Endothelial cell (in vitro differentiated cells): ENCODE results near the gene NCKAP5L. TPM values are rescaled to one million over a fixed set of nuclear protein-coding genes. Genes with fewer than 3 reads are reported as not detected.

Experiments used
- DNase-seq: peaks from one replicate; pipeline ENCODE4 v3.0.0; 2021; ENCODE audit warnings: low spot score
- H3K27ac Mint-ChIP-seq: one replicate; pipeline ENCODE4 v1.8.0; 2021; ENCODE audit warnings: mixed read lengths, inconsistent platforms; ENCODE audit not compliant: unreplicated experiment
- H3K27me3 Mint-ChIP-seq: one replicate; pipeline ENCODE4 v1.8.0; 2021; ENCODE audit warnings: mild to moderate bottlenecking, moderate library complexity, mixed read lengths, inconsistent platforms; ENCODE audit not compliant: unreplicated experiment
- H3K36me3 Mint-ChIP-seq: one replicate; pipeline ENCODE4 v1.8.0; 2021; ENCODE audit warnings: mild to moderate bottlenecking, low read depth, mixed read lengths, inconsistent platforms; ENCODE audit not compliant: unreplicated experiment
- H3K4me1 Mint-ChIP-seq: one replicate; pipeline ENCODE4 v1.8.0; 2021; ENCODE audit warnings: mild to moderate bottlenecking, mixed read lengths, inconsistent platforms; ENCODE audit not compliant: unreplicated experiment
- H3K4me3 Mint-ChIP-seq: one replicate; pipeline ENCODE4 v1.8.0; 2021; ENCODE audit warnings: mild to moderate bottlenecking, mixed read lengths, inconsistent platforms; ENCODE audit not compliant: unreplicated experiment
- H3K9me3 Mint-ChIP-seq: one replicate; pipeline ENCODE4 v1.8.0; 2021; ENCODE audit warnings: mixed read lengths, inconsistent platforms; ENCODE audit not compliant: unreplicated experiment
- total RNA-seq: library from RNA; stranded (reverse); fragmentation: NEBNext Ultra II Directional; extraction: Animal tissue kit (Norgen Biotek cat#: 25700); gene quantifications from one replicate; pipeline ENCODE4 v1.2.1, GENCODE V29; 2021; ENCODE audit not compliant: unreplicated experiment
- TF ChIP-seq, protein P1 (sequence below): fragments of 200-600 bp; sonication (generic); IDR thresholded peaks from one replicate; pipeline ENCODE4 v1.5.0; 2021; ENCODE audit warnings: antibody characterized with exemption; ENCODE audit not compliant: unreplicated experiment

NCKAP5L gene
- total RNA-seq, 1 donor from 2014 or later: 70.9 TPM

DNA sequence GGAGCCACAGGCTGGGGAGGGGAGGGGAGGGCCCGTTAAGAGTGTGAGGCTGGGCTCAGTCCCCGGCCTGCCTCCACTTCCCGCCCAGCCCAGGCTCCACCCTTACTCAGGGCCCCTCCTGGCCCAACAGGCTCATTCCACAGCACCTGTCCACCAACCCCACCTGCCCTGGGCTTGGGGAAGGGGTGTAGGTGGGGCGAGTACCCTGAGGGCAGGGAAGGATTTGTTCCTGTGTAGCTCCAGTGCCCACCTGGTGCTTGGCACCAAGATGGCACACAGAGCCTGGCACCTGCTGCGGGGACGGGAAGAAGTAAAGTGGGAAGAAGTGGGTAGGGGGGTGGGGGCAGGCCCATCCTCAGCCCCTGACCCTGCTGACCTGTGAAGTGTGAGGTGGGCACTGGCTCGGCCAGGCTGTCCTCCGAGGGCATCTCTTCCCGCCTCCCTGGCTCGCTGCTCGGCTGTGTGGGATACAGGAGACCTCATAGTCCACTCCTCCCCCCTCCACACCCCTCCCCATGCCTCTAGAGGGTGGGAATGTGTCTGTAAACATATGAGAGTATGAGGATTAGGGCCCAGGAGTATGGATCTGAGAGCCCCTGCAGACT, 35.1 kb downstream of the NCKAP5L start:
- TF ChIP-seq, protein P1, sequence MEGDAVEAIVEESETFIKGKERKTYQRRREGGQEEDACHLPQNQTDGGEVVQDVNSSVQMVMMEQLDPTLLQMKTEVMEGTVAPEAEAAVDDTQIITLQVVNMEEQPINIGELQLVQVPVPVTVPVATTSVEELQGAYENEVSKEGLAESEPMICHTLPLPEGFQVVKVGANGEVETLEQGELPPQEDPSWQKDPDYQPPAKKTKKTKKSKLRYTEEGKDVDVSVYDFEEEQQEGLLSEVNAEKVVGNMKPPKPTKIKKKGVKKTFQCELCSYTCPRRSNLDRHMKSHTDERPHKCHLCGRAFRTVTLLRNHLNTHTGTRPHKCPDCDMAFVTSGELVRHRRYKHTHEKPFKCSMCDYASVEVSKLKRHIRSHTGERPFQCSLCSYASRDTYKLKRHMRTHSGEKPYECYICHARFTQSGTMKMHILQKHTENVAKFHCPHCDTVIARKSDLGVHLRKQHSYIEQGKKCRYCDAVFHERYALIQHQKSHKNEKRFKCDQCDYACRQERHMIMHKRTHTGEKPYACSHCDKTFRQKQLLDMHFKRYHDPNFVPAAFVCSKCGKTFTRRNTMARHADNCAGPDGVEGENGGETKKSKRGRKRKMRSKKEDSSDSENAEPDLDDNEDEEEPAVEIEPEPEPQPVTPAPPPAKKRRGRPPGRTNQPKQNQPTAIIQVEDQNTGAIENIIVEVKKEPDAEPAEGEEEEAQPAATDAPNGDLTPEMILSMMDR: no peak
- H3K9me3 Mint-ChIP-seq: no peaks in the 10 kb centered on the region
- no peak overlapping the region for H3K27ac Mint-ChIP-seq
- H3K4me3 Mint-ChIP-seq: no peak overlapping the region
- peaks cover 10% of the 10 kb centered on the region for H3K27me3 Mint-ChIP-seq
- peaks cover 22% of the 10 kb centered on the region for H3K36me3 Mint-ChIP-seq
- H3K4me1 Mint-ChIP-seq: peaks cover 15% of the 10 kb centered on the region
- DNase-seq: no peak

DNA sequence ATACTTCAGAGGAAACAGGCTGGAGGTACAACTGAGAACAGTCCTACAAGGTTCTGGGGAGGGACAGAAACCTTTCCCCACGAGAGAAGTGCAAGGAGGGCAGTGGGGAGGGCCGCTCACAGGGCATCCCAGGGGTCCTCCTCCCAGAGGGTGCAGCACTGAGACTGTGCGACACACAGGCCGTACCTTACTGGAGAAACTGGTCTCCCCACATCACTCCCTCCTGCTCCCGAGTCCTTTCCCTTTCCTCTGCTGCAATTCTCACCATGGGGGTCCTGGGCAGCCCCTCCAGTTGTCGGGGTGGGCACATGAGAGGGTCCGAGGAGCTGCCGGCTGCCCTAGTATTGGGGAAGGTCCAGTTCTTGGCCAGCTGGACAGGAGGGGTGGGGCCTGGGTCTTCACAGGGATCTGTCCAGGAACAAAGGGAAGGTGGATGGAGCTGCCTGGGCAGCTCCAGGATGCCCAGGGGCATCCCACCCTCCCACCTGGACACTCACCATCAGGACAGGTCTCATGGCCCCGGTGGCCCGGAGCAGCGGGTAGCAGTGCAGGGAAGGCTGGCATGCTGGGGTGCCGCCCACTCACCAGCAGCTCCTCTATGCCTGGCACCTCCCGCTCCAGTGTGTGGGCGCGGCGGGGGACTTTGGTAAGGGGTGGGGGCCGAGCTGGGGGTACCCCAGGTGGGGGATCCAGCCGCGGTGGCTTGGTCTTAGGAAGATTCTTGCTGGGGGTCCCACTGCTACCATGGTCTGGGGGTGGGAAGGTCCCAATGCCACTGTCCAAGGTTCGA, 35.8 kb downstream of the NCKAP5L start:
- no peaks in the 10 kb centered on the region for H3K9me3 Mint-ChIP-seq
- peaks cover 15% of the 10 kb centered on the region for H3K4me1 Mint-ChIP-seq
- H3K36me3 Mint-ChIP-seq: peaks cover 27% of the 10 kb centered on the region
- no peak overlapping the region for H3K27ac Mint-ChIP-seq
- TF ChIP-seq, protein P1: no peak
- no peak for DNase-seq
- H3K27me3 Mint-ChIP-seq: peaks cover 10% of the 10 kb centered on the region
- no peak overlapping the region for H3K4me3 Mint-ChIP-seq

DNA sequence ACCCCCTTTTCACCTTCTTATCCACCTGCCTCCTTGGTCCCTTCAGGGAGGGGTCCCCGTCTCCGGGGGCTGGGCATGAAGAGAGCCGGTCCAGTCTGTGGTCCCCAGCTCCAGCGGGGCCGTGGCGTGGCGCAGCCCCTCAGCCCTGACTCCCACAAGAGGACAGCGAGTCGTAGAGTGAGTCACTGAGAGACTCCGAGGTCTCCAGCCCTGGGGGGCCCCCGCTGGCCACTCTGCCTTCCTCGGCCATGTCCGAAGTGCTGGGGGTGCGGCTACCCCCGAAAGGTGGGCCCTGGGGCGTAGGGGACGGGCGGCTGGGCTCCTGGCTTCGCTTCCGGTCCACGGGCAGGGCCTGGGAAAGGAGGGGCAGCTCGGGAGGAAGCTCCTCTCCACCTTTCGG, 36.5 kb downstream of the NCKAP5L start:
- peaks cover 10% of the 10 kb centered on the region for H3K27me3 Mint-ChIP-seq
- no peak for DNase-seq
- H3K4me3 Mint-ChIP-seq: no peak overlapping the region
- H3K36me3 Mint-ChIP-seq: peaks cover 28% of the 10 kb centered on the region
- no peaks in the 10 kb centered on the region for H3K9me3 Mint-ChIP-seq
- H3K4me1 Mint-ChIP-seq: peaks cover 15% of the 10 kb centered on the region
- TF ChIP-seq, protein P1: no peak
- H3K27ac Mint-ChIP-seq: no peak overlapping the region

DNA sequence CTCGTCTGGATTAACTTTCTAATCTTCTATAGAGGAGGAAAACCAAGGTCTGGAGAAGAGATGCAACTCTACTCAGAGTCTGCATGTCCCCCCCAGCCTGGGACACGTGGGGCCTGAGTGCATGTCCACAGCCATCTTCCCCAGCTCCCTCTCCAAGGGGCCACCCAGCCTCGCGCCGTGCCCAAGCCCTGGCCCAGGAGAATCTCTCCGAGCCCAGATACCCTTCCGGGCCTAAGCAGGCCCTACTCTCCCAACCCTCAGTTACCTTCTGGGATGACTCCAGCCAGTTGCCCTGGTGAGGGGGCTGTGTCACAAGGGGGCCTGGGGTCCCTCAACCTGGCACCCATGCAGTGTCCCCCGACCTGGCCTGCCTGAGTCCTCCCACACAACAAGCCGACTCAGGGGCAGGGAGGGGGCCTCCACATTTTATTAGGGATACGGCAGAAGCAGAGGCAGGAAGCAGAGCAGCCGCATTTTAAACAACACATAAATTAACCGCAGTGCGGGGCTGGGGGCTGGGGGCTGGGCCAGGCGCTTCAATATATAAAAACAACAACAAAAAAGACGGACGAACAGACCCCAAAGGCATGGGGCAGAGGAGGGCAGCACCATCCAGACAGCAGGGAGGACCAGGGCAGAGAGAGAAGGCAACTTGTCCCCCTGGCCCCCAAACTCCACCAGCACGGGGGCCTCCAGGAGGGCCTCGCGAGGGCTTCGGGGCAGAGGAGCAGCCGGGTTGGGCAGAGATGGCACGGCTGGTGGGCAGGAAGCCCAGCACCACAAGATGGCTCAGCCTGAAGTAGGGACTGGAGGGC, 37.3 kb downstream of the NCKAP5L start:
- no peaks in the 10 kb centered on the region for H3K9me3 Mint-ChIP-seq
- H3K4me1 Mint-ChIP-seq: peaks cover 15% of the 10 kb centered on the region
- TF ChIP-seq, protein P1: no peak
- no peak overlapping the region for H3K4me3 Mint-ChIP-seq
- peaks cover 10% of the 10 kb centered on the region for H3K27me3 Mint-ChIP-seq
- H3K27ac Mint-ChIP-seq: peak overlapping the region; percentile 20
- H3K36me3 Mint-ChIP-seq: peaks cover 28% of the 10 kb centered on the region
- DNase-seq: no peak
